Measurements from ENCODE around the gene CACFD1.

Gene CACFD1

DNA sequence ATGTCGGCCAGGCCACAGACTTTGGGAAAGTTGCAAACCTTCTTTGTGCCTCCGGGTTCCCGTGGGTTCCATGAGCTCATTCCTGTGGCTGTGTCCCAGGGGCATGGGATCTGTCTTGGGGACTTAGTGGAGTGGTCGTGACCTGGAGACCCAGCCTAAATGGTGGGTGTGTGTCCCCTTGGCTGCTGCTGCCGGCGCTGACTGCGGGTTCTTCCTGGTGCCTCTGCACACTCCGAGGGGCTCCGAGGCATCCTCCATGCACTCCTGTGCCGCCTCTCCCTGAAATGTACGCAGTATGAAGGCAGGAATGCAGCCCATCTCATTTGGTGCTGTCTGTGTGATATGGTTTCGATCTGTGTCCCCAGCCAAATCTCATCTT, 40.1 kb downstream of the CACFD1 start:
- no peak for DNase-seq (ENCODE audit: low read depth in 2 of 2)

DNA sequence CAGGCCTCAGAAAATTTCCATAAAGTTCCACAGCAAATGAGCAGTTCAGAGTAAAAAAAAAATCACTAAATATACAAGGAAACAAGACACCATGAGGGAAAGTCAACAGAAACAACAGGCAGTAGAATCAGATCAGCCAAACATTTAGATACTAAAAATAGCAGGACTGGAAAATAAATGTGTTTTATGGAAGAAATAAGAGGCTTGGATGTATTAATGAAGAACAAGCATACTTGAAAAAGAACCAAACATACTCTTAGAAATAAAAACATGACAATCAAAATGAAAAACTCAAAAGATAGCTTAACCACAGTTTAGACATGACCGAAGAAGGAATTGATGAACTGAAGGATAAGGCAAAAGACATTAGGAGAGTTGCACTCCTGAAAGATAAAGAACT, 42.3 kb downstream of the CACFD1 start:
- DNase-seq (ENCODE audit: low read depth in 2 of 2): no peak

- no peak for DNase-seq (ENCODE audit: low read depth in 2 of 2)
Observed at GRCh38 chr9:133505186-133505830, 45.5 kb downstream of the CACFD1 start.

DNA sequence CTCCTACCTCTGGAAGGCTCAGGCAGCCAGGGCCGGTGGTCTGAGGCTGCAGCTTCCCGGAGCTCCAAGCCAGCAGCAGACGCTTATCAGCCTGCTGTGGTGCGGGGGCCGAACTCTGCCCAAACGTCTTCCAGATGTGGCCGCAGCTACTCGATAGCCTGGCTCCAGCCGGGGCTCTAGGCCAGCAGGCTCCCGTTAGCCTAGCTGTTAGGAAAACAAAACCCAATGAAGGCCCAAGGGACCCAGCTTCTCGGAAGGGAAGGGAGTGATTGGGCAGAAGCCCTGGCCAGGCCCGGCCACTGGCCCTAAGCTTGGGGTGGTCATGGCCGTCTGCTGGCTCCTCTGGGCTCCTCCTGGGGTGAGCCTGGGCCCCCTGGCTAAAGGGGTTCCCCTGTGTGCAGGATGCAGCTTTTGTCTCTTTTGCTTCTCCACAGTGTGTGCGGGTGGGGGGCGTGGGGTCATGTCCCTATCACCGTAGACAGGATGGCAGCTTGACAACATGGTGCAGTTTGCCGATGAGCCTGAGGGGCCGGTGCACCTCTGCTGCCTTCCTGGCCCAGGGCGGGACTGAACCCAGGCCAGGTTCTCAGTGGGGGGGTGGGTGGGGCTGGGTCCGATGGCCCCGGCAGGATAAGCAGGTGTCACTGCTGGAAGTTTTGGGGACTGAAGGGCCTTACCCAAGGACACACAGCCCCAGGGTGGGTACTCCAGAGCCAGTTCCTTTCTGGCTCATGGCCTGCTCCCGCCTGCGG, 46.3 kb downstream of the CACFD1 start:
- DNase-seq (ENCODE audit: low read depth in 2 of 2): no peak

DNA sequence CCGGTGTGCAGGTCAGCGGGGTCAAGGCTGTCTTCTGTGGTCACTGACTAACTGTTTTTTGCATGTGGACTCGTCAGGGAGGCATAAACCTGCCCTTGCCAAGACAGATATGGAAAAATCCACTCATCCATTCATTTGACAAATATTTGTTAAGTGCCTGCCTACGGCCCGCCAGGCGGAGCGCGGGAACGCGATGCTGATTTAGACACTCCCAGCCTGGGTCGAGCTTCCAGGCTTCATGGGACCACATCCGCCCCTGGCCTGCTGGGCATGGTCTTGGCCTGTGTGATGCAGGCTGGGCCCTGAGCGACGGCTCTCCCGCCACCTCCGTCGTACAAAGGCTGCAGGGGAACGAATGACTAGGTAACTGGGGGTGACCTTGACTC, 46.9 kb downstream of the CACFD1 start:
- no peak for DNase-seq (ENCODE audit: low read depth in 2 of 2)

- no peak for DNase-seq (ENCODE audit: low read depth in 2 of 2)
Observed at GRCh38 chr9:133507246-133507965, 47.6 kb downstream of the CACFD1 start.

DNA sequence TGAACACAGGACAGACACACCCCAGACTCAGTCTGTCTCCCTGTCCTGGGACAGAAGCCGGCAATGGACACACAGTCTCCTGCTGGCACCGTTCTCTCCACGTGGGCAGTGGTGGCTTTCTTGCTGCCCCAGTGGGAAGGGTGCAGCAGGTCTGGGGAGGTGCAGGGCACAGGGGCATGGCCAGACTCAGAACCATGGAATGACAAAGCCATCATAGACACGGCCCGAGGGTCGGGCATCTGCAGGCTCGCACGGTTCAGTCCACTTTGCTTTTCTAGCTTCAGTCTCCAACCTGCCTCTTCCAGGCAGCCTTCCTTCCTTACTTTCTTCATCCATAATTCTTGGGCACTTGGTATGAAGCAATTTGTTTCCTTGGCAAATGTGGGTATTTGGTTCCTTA, 48.3 kb downstream of the CACFD1 start:
- no peak for DNase-seq (ENCODE audit: low read depth in 2 of 2)

DNA sequence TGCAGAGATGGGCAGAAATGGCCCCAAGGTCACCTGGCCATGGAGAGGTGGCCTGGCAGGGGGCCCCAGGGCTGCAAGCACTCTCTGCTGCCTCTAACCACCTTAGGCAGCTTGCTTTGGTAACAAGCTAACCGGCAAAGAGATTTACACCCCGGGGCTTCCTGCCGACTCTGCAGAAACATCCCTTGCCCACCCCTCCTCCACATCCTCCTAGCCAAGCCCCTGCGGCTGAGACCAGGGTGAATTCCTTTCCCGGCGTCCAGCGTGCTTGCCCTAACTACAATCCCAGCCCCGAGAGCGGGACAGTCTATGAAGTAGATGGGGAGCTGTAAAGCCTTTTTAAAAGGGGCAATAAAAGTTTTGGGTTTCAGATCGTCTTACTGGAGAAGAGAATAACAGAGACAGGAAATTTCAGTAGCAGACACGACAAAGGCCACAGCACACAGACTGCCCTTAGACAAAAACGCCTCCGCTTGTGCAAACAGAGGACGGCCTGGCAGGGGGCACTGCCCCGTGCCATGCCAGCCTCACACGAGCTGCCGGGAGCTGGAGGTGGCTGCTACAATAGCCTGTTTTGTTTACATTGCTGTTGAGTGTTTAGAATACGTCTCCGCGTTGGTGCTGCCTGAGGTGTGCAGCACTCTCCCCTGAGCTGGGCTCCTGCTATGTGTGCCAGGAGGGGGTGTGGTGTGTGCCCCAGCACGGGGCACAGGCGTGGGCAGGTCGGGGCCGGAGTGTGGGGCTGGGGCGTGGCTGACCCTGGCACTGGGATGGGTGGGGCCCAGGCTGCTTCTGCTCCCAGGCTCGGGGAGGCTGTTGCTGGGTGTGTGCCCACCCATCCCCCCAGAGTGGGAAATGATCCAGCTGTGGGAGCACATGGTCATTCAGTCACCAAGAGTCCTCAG, 49.7 kb downstream of the CACFD1 start:
- DNase-seq (ENCODE audit: low read depth in 2 of 2): no peak

DNA sequence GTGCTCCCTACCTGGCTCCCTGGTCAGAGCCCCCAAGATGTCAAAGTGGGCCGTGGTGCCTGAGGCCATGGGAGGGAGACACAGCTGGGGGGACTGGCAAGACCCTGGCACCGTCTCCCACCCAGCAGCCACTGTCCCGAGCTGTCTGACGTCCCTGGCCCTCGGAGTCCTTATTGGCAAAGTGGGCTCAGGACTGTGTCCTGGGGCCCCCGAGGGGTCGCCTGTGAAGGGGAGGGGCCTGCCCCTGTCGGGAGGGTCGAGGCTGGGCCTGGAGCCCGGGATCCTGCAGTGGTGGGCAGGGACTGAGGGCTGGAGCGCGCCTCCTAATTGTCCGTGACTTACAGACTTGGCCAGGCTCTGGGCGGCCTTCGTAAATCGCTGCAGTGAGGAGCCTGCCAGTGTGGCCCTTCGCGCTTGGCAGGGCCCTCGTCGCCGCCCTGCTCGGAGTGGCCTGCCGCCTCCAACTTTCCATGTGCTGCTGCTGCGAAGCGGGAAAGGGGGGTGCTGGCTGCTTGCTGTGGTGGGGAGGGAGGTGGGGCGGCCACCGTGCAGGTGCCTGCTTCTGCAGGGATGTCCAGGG, 51.2 kb downstream of the CACFD1 start:
- DNase-seq (ENCODE audit: low read depth in 2 of 2): no peak

DNA sequence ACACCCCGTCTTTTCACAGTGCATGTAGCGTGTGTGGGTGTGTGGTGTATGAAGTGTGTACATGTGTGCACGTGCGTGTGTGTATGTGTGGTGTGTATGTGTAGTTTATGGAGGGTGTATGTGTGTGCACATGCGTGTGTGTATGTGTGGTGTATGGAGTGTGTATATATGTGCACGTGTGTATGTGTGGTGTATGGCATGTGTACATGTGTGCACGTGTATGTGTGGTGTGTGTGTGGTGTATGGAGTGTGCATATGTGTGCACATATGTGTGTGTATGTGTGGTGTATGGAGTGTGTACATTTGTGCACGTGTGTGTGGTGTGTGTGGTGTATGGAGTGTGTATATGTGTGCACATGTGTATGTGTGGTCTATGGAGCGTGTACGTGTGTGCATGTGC, 51.8 kb downstream of the CACFD1 start:
- no peak for DNase-seq (ENCODE audit: low read depth in 2 of 2)

DNA sequence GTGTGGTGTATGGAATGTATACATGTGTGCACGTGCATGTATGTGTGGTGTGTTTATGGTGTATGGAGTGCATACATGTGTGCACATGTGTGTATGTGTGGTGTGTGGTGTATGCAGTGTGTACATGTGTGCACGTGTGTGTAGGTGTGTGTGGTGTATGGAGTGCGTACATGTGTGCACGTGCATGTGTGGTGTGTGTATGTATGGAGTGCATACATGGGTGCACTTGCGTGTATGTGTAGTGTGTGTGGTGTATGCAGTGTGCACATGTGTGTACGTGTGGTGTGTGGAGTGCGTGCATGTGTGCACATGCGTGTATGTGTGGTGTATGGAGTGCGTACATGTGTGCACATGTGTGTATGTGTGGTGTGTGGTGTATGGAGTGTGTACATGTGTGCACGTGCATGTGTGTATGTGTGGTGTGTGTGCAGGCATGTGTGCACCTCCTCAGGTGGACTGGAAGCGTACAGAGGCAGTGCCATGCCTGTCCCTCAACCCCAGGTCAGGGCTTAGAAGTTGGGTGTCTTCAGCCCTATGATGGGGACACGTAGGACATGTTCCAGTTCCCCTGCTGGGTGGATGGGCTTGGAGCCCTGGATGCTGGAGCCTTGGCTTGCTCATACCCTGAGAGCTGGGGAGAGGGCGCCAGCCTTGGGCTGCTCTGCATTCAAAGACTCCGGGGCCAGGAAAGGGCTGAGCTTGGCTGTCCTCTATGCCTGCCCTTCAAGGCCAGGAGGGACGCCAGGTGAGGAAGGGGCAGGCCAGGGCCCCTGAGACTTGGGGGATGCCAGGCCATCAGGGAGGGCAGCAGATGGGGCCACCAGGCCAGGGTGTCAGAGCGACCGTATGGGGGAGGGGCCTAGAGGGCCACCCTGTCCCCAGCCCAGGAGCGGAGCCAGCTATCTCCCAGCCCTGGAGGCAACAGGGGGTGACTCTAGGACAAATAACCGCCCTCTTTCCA, 52.8 kb downstream of the CACFD1 start:
- DNase-seq (ENCODE audit: low read depth in 2 of 2): no peak

- no peak for DNase-seq (ENCODE audit: low read depth in 2 of 2)
Observed at GRCh38 chr9:133513214-133514100, 53.7 kb downstream of the CACFD1 start.

GRCh38 chr9:133514460-133515239, 54.9 kb downstream of the CACFD1 start:
- no peak for DNase-seq (ENCODE audit: low read depth in 2 of 2)

DNA sequence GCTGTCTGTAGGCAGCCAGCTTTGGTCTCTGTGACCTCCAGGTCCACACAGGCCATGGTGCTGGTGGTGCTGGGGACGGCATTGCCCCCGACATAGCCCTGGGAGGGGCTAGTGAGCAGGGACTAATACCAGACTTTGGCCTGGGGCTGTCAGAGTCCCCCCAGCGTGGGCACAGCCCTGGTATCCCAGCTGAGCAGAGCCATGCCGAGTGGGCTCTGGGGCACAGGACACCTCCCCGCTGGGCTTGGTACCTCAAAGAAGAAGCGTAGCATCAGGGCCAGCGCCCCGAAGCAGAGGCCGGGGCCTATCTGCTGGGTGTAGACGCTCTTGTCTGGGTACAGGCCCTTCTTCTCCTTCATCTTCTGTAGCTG, 55.4 kb downstream of the CACFD1 start:
- DNase-seq (ENCODE audit: low read depth in 2 of 2): no peak

GRCh38 chr9:133515615-133516255, 56.0 kb downstream of the CACFD1 start:
- DNase-seq (ENCODE audit: low read depth in 2 of 2): no peak

GRCh38 chr9:133516256-133516960, 56.6 kb downstream of the CACFD1 start:
- DNase-seq (ENCODE audit: low read depth in 2 of 2): no peak

DNA sequence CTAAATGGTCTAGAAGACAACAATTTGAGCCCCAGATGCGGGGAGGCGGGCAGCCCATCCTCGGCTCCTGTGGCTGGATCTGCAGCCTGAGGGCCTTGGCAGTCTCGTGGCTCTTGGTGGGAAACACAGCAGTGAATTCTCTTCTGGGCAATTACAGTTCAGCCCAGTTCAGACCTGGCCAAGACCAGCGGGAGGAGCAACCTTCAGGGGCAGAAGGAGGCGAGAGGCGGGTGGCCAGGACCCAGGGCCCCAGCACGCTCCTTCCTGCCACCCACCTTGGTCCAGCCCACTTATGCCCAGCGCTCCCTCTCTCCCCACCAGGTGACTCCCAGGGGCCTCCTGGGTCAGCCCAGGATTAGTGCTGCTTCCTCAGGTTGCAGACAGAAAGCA, 57.2 kb downstream of the CACFD1 start:
- no peak for DNase-seq (ENCODE audit: low read depth in 2 of 2)

DNA sequence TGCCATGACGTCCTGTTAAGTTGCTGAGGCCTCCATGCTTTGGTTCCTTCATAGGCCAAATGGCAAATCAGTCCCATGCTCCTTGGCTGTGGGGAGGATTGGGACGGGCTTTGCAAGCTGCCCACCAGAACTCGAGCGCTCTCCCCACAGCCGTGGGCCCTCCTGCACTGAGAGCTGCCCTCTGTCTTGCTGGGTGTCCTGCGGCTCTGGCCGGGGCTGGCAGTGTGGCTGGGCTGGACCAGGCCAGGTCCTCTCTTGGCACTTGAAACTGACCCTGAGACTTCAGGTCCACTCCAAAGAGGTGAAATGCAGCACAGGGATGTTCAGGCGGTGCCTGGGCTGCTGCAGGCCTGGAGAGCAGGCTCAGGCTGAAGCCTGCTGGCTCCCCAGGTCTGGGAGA, 57.9 kb downstream of the CACFD1 start:
- no peak for DNase-seq (ENCODE audit: low read depth in 2 of 2)

Measured in stimulated activated CD8-positive, alpha-beta memory T cell treated with anti-CD3 and anti-CD28 coated beads, Interleukin-15, amount 100 ng/mL, for 48 hours (primary cell).